Stimulated activated CD8-positive, alpha-beta memory T cell treated with anti-CD3 and anti-CD28 coated beads, Interleukin-12 subunit alpha, Interleukin-12 subunit beta, amount 100 ng/mL, for 4 hours (primary cell): Measurements from ENCODE around the gene IL16.

Source experiments
- DNase-seq: peaks from one replicate; pipeline ENCODE4 v3.0.0-alpha.2; 2020; ENCODE audit warnings: low read depth

Gene IL16

GRCh38 chr15:81209635-81210034 lies 13.0 kb downstream of the IL16 start:
- DNase-seq, result no peak

DNA sequence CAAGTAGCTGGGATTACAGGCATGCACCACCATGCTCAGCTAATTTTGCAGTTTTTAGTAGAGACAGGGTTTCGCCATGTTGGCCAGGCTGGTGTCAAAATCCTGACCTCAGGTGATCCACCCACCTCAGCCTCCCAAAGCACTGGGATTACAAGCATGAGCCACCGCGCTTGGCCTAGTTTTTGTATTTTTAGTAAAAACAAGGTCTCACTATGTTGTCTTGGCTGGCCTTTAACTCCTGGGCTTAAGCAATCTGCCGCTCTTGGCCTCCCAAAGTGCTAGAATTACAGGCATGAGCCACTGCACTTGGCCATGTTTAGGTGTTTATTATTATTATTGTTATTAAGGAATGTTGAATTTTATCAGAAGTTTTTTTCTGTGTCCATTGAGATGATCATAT lies 14.7 kb downstream of the IL16 start:
- DNase-seq, result no peak

DNA sequence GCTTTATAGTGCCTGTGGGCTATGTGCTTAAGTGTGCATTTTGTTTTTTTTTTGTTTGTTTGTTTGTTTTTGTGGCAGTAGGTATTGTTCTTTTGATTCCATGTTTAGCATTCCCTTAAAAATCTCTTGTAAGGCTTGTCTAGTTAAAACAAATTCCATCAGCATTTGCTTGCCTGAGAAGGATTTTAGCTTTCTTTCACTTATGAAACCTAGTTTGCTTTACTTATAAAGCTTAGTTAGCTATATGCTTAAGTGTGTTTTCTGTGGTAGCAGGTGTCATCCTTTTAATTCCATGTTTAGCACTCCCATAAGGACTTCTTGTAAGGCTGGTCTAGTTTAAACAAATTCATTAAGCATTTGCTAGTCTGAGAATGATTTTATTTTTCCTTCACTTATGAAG lies 17.3 kb downstream of the IL16 start:
- no peak for DNase-seq

GRCh38 chr15:81215531-81215930 lies 18.9 kb downstream of the IL16 start:
- no peak for DNase-seq

- no peak for DNase-seq
These were observed 19.3 kb downstream of the IL16 start for GRCh38 chr15:81215983-81216382.

DNA sequence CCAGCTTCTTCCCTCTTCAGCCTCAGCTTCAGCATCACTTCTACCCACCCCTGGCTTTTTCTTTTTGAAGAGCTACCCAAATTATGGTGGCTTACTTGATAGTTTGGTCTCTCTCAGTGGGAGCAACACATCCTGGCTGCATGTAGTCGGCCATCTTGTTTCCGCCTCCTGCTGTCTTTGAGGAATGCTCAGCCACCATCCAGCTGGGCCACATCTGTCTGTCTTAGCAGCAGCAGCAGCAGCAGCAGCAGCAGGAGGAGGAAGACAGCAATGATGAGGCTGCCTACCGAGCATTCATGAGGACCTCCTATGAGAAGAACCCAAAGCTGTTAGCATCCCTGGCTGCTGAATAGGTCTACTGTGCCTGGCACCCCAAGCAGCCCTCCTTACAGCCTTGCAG lies 19.7 kb downstream of the IL16 start:
- DNase-seq, result no peak

GRCh38 chr15:81221449-81221848 lies 24.8 kb downstream of the IL16 start:
- no peak for DNase-seq

- no peak for DNase-seq
These were observed 25.3 kb downstream of the IL16 start for GRCh38 chr15:81222007-81222406.

DNA sequence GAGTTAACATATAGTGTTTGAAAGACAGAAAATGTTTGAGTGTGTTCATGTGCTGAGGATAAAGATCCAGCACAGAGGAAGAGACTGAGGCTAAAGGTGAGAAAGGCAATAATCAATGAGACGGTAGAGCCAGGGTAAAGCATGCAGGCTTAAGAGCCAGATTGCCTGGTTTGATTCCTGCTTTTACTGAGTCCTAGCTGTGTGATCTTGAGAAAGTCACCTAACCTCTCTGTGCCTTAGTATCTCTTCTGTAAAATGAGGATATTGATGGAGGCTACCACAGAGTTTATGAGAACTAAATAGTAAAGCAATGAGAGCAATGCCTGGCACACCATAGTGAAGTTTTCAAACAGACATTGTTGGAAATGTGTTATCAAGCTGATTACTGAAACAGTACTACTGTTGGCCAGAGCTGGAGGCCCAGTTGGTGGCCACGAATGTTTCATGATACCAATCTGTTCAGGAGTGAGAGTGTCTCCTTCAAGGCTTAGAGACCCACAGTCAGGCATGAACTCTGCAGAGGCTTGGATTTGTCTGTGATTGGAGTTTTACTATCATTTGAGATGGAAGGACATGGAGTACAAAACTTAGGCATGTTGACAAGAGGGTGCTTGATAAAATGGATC lies 26.8 kb downstream of the IL16 start:
- no peak for DNase-seq

- no peak for DNase-seq
These were observed 27.6 kb downstream of the IL16 start for GRCh38 chr15:81224232-81224631.

GRCh38 chr15:81225161-81225671 lies 28.5 kb downstream of the IL16 start:
- no peak for DNase-seq

- no peak for DNase-seq
These were observed 31.0 kb downstream of the IL16 start for GRCh38 chr15:81227716-81228115.

- DNase-seq, result no peak
These were observed 32.9 kb downstream of the IL16 start for GRCh38 chr15:81229586-81229985.

DNA sequence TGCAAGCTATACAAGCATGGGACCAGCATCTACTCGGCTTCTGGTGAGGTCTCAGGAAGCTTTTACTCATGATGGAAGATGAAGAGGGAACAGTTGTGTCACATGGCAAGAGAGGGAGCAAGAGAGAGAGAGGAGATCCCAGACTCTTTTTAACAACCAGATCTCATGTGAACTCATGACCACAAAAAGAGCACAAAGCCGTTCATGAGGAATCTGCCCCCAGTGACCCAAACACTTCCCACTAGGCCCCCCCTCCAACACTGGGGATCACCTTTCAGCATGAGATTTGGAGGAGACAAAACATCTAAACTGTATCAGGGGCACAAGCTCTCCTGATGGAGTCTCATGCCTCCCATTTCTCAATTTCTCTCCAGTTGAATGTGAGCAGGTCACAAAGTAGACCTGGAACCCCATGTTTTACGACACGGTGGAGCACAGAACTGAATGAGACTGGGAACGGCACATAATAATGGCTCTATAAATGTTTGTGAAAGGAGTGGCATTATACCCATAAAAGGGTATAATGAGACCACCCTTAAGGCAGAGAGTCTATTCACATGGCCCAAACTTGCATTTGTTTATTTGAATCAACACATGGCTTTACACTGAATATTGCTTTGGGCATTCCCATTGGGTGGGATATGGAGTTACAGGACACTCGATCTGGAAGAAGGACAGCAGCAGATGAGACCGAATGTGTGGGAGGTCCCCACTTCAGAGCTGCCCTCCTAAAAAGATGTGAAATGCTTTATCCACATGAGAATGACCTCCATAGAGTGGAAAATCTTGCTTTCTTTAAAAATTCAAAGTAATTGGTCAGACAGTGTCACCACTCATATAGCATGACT lies 38.8 kb downstream of the IL16 start:
- DNase-seq, result no peak

DNA sequence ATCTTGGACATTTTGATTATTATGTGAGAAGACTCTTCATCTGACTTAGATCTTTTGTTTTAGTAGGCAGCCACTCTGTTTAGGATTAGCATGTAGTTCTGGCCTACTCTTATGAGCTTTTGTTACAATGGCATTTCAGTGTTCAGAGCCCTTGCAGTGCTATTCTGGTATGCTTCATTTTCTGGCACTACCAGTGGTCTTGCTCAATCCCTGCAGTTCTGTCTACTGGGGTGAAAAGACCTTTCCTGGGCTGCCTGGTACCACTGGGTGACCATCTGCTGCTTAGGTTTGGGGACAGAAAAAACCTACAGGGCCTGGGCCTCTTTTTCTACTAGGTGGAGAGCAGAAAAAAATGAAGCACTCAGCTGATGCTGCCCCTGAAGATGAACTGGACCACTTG lies 42.5 kb downstream of the IL16 start:
- no peak for DNase-seq

GRCh38 chr15:81242778-81243177 lies 46.1 kb downstream of the IL16 start:
- no peak for DNase-seq

DNA sequence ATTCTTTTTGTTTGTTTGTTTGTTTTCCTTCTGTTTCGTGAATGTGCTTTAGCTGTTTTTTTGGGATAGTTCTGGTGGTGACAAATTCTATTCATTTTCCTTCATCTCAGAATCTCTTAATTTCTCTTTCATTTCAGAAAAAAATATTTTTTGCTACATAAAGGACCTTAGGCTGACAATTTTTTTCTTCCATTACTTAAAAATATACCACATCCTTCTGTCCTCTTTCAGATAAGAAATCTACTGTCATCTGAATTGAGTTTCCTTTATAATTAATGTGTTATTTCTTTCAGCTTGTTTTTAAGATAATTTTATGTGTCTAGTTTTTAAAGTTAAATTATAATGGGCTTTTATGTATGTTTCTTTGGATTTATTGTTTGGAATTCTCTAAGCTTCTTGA lies 47.6 kb downstream of the IL16 start:
- DNase-seq, result no peak

- DNase-seq, result no peak
These were observed 57.2 kb downstream of the IL16 start for GRCh38 chr15:81253846-81254245.

GRCh38 chr15:81254277-81254915 lies 57.7 kb downstream of the IL16 start:
- no peak for DNase-seq

DNA sequence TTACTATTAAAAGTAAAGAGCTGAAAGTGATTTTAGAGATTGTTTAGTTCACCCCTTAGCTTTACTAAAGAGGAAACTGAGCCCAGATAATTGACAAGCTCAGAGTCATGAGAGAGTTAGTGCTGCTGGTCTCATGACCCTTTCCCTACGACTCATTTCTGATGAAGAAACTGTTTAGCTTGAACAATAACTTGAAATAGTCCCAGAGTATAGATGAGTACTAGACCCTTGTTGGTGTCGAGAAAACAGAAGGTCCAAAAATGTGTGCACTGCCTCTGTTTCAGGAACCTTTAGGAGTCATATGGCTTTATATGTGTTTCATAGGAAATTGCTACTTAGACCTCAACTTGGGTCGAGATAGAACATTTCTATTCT lies 58.2 kb downstream of the IL16 start:
- no peak for DNase-seq

GRCh38 chr15:81255315-81255957 lies 58.8 kb downstream of the IL16 start:
- no peak for DNase-seq

- no peak for DNase-seq
These were observed 59.3 kb downstream of the IL16 start for GRCh38 chr15:81255958-81256320.

- DNase-seq, result no peak
These were observed 60.2 kb downstream of the IL16 start for GRCh38 chr15:81256916-81257315.
